Measurements from ENCODE around the gene SND1. TPM values are rescaled to one million over a fixed set of nuclear protein-coding genes. Genes with fewer than 3 reads are reported as not detected.

Gene SND1
- total RNA-seq, 2 donors from 2014 or later: 108 to 123 TPM

- intact Hi-C loops (cut with DNase I, micrococcal nuclease): no loop called here
Measured at GRCh38 chr7:127810696-127811660, 159.0 kb downstream of the SND1 start.

GRCh38 chr7:127812540-127812939 lies 160.5 kb downstream of the SND1 start:
- DNase-seq (no peak), ATAC-seq (no peak)
- intact Hi-C loops (cut with DNase I, micrococcal nuclease): no loop called here

More at GRCh38 chr7:127810696-127811660, 159.0 kb downstream of the SND1 start:
- DNase-seq: no peak
- no peak for ATAC-seq

- intact Hi-C loops (cut with DNase I, micrococcal nuclease): no loop called here
- no peak for ATAC-seq
- no peak for DNase-seq
Measured at GRCh38 chr7:127813991-127814541, 162.1 kb downstream of the SND1 start.

GRCh38 chr7:127815631-127816145 lies 163.7 kb downstream of the SND1 start:
- no peak for ATAC-seq
- DNase-seq: no peak
- intact Hi-C loops (cut with DNase I, micrococcal nuclease): no loop called here

- DNase-seq (no peak), ATAC-seq (peak; percentile 23)
- intact Hi-C loops (cut with DNase I, micrococcal nuclease): no loop called here
Measured at GRCh38 chr7:127816354-127817190, 164.6 kb downstream of the SND1 start.

- DNase-seq (no peak), ATAC-seq (no peak)
- intact Hi-C loops (cut with DNase I, micrococcal nuclease): no loop called here
Measured at GRCh38 chr7:127817466-127817865, 165.5 kb downstream of the SND1 start.

GRCh38 chr7:127818306-127818705 lies 166.3 kb downstream of the SND1 start:
- intact Hi-C loops (cut with DNase I, micrococcal nuclease): no loop called here
- ATAC-seq (no peak), DNase-seq (no peak)

GRCh38 chr7:127819975-127820731 lies 168.2 kb downstream of the SND1 start:
- intact Hi-C loops (cut with DNase I, micrococcal nuclease): no loop called here
- no peak for ATAC-seq
- no peak for DNase-seq

- intact Hi-C loops (cut with DNase I, micrococcal nuclease): no loop called here
- ATAC-seq (no peak), DNase-seq (no peak)
Measured at GRCh38 chr7:127820732-127821085, 168.7 kb downstream of the SND1 start.

- ATAC-seq (no peak), DNase-seq (no peak)
- intact Hi-C loops (cut with DNase I, micrococcal nuclease): no loop called here
Measured at GRCh38 chr7:127821146-127821545, 169.2 kb downstream of the SND1 start.

GRCh38 chr7:127822822-127823508 lies 171.0 kb downstream of the SND1 start:
- ATAC-seq: peak; percentile 77
- intact Hi-C loops (cut with DNase I, micrococcal nuclease): no loop called here
- no peak for DNase-seq

GRCh38 chr7:127824682-127825081 lies 172.7 kb downstream of the SND1 start:
- ATAC-seq: no peak
- DNase-seq: no peak
- intact Hi-C loops (cut with DNase I, micrococcal nuclease): no loop called here

- intact Hi-C loops (cut with DNase I, micrococcal nuclease): no loop called here
- DNase-seq (no peak), ATAC-seq (no peak)
Measured at GRCh38 chr7:127828843-127829500, 177.0 kb downstream of the SND1 start.

- DNase-seq (no peak), ATAC-seq (peak; percentile 19)
- intact Hi-C loops (cut with DNase I, micrococcal nuclease): no loop called here
Measured at GRCh38 chr7:127831318-127832219, 179.6 kb downstream of the SND1 start.

- intact Hi-C loops (cut with DNase I, micrococcal nuclease): no loop called here
- DNase-seq (no peak), ATAC-seq (no peak)
Measured at GRCh38 chr7:127832592-127832991, 180.6 kb downstream of the SND1 start.

GRCh38 chr7:127833641-127834040 lies 181.6 kb downstream of the SND1 start:
- ATAC-seq: no peak
- intact Hi-C loops (cut with DNase I, micrococcal nuclease): no loop called here

GRCh38 chr7:127835679-127836078 lies 183.7 kb downstream of the SND1 start:
- no peak for ATAC-seq
- intact Hi-C loops (cut with DNase I, micrococcal nuclease): no loop called here
- no peak for DNase-seq

More at GRCh38 chr7:127833641-127834040, 181.6 kb downstream of the SND1 start:
- no peak for DNase-seq
